ENCODE results near the gene TLNRD1.

Gene TLNRD1

GRCh38 chr15:81032818-81033217 lies 32.1 kb downstream of the TLNRD1 start:
- Histone ChIP-seq H3K9me3 (ENCODE audit: insufficient read depth, low read depth, low read length) (no peaks in the 10 kb centered on the region), H3K4me3 (ENCODE audit: low read length) (no peak overlapping the region), H3K36me3 (ENCODE audit: insufficient read depth, low read depth, low read length) (no peaks in the 10 kb centered on the region), H3K4me1 (ENCODE audit: insufficient read depth, low read length) (peaks cover 6% of the 10 kb centered on the region; the same call in 1 of the 2 replicates), H3K27me3 (ENCODE audit: insufficient read depth, low read length) (no peaks in the 10 kb centered on the region), H3K27ac (ENCODE audit: low read length) (no peak overlapping the region), H3K9ac (ENCODE audit: low read depth, low read length) (no peak overlapping the region)

DNA sequence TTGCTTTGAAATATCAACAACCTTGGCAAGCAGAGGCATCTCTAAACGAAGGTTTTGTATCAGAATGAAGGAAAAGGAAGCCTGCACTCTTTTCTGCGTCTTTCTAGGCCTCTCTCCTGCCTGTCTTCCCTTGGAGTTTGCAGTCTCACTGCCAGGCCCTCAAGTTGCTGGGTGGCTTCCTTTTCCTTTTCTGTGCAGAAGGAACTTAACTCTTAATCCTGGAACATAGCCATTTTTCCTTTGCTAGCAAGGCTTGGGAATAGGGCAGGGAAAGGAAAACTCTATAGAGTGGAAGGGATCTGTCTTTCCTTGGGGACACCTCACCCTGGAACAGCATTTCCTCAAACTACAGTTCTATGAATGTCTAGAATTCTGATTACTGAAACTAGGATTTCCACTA lies 32.8 kb downstream of the TLNRD1 start:
- H3K36me3 ChIP-seq (ENCODE audit: insufficient read depth, low read depth, low read length) = no peaks in the 10 kb centered on the region
- no peak overlapping the region for H3K4me3 ChIP-seq (ENCODE audit: low read length)
- no peaks in the 10 kb centered on the region for H3K9me3 ChIP-seq (ENCODE audit: insufficient read depth, low read depth, low read length)
- H3K27me3 ChIP-seq (ENCODE audit: insufficient read depth, low read length) = no peaks in the 10 kb centered on the region
- no peak overlapping the region for H3K9ac ChIP-seq (ENCODE audit: low read depth, low read length)
- peaks cover 6% of the 10 kb centered on the region; the same call in 1 of the 2 replicates for H3K4me1 ChIP-seq (ENCODE audit: insufficient read depth, low read length)
- H3K27ac ChIP-seq (ENCODE audit: low read length) = no peak overlapping the region

DNA sequence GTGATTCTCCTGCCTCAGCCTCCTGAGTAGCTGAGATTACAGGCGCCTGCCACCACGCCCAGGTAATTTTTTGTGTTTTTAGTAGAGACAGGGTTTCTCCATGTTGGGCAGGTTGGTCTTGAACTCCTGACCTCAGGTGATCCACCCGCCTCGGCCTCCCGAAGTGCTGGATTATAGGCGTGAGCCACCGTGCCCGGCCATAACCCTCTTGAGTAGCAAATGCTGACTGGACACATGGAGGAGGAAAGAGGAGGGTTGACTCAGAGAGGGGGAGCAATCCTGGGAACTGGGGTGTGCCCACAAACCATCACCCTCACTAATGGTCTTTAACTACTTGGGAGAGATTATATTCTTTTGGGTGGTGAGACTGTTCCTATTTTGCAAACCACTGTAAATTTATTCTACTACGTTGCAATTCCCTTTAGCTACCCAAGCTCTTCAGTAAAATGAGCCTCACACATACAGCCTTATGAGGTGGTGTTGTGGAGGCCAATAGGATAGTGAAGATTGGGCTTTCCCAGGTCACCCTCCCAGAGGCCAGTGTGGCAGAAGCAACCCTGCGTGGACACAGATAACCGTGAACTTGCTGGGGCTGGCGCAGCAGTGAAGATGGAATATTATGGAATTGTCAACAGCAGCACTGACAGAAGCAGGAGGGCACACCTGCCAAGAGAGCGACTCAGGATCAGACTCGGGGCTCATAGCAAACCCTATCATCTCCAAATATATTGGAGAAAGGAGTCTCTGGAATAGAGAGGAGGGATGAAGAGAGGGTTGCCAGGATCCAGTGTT lies 37.4 kb downstream of the TLNRD1 start:
- H3K9ac ChIP-seq (ENCODE audit: low read depth, low read length) = no peak overlapping the region
- no peaks in the 10 kb centered on the region for H3K4me1 ChIP-seq (ENCODE audit: insufficient read depth, low read length)
- H3K27me3 ChIP-seq (ENCODE audit: insufficient read depth, low read length) = no peaks in the 10 kb centered on the region
- no peak overlapping the region for H3K4me3 ChIP-seq (ENCODE audit: low read length)
- H3K27ac ChIP-seq (ENCODE audit: low read length) = no peak overlapping the region
- no peaks in the 10 kb centered on the region for H3K36me3 ChIP-seq (ENCODE audit: insufficient read depth, low read depth, low read length)
- no peaks in the 10 kb centered on the region for H3K9me3 ChIP-seq (ENCODE audit: insufficient read depth, low read depth, low read length)

DNA sequence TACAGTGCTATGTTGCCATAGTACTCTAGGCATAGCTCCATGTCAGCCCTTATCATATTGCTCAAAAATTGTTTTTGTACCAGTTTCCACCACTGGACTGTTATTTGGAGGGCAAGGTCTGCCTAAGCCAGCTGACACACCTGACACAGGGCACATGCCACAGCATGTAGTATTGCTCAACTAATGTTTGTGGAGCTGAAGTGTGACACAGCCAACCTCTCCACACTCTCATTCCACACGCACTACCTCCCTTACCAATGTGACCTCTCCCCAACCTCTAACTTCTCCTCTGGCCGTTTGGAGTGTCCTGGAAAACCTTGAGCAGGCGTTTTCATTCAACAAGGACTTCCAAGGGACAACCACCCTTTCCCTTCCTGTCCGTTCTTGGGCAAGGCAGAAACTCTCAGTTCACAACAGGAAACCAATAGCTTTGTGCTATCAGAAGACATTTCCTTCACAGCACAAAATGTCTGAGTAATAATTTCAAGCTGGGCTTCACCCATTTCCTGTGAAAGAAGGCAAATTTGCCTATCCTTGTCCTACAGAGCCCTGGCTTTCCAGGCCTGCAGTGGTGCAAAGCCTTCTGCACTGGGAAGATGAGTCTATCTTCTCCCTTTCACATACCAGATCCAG lies 38.4 kb downstream of the TLNRD1 start:
- Histone ChIP-seq H3K9ac (ENCODE audit: low read depth, low read length) (no peak overlapping the region), H3K9me3 (ENCODE audit: insufficient read depth, low read depth, low read length) (no peaks in the 10 kb centered on the region), H3K36me3 (ENCODE audit: insufficient read depth, low read depth, low read length) (no peaks in the 10 kb centered on the region), H3K27ac (ENCODE audit: low read length) (no peak overlapping the region), H3K4me1 (ENCODE audit: insufficient read depth, low read length) (no peaks in the 10 kb centered on the region), H3K4me3 (ENCODE audit: low read length) (no peak overlapping the region), H3K27me3 (ENCODE audit: insufficient read depth, low read length) (no peaks in the 10 kb centered on the region)

GRCh38 chr15:81040757-81041156 lies 40.0 kb downstream of the TLNRD1 start:
- Histone ChIP-seq H3K4me1 (ENCODE audit: insufficient read depth, low read length) (no peaks in the 10 kb centered on the region), H3K36me3 (ENCODE audit: insufficient read depth, low read depth, low read length) (no peaks in the 10 kb centered on the region), H3K27me3 (ENCODE audit: insufficient read depth, low read length) (no peaks in the 10 kb centered on the region), H3K27ac (ENCODE audit: low read length) (no peak overlapping the region), H3K4me3 (ENCODE audit: low read length) (no peak overlapping the region), H3K9ac (ENCODE audit: low read depth, low read length) (no peak overlapping the region), H3K9me3 (ENCODE audit: insufficient read depth, low read depth, low read length) (no peaks in the 10 kb centered on the region)

DNA sequence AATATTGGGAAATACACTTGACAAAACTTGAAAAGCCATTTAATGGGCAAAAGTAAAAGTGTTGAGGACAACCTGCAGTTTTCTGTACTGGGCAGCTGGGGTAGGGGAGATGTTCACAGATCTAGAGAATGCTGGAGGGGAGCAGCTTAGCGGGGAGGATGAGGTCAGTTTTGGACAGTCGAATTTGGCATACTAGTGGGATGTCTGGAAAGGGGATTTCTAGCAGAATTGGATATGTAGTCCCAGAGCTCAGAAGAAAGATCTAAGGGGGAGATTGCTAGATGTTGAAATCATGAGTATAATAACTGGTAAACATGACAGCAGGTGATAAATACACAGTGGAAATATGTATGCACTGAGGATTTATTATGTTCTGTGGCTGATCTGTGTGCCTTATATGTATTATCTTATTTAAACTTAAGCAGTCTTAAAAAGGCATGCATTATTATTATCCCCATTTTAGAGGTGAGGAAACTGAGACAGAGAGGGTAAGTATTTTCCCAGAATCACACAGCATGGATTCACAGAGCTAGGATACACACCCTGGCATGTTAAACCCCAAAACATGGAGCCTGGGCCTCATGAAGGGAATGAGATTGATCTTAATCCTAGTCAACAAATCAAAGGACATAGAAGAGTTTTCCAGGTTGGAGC lies 42.7 kb downstream of the TLNRD1 start:
- no peaks in the 10 kb centered on the region for H3K27me3 ChIP-seq (ENCODE audit: insufficient read depth, low read length)
- H3K27ac ChIP-seq (ENCODE audit: low read length) = no peak overlapping the region
- no peaks in the 10 kb centered on the region for H3K9me3 ChIP-seq (ENCODE audit: insufficient read depth, low read depth, low read length)
- no peak overlapping the region for H3K4me3 ChIP-seq (ENCODE audit: low read length)
- H3K36me3 ChIP-seq (ENCODE audit: insufficient read depth, low read depth, low read length) = no peaks in the 10 kb centered on the region
- H3K9ac ChIP-seq (ENCODE audit: low read depth, low read length) = no peak overlapping the region
- no peaks in the 10 kb centered on the region for H3K4me1 ChIP-seq (ENCODE audit: insufficient read depth, low read length)

DNA sequence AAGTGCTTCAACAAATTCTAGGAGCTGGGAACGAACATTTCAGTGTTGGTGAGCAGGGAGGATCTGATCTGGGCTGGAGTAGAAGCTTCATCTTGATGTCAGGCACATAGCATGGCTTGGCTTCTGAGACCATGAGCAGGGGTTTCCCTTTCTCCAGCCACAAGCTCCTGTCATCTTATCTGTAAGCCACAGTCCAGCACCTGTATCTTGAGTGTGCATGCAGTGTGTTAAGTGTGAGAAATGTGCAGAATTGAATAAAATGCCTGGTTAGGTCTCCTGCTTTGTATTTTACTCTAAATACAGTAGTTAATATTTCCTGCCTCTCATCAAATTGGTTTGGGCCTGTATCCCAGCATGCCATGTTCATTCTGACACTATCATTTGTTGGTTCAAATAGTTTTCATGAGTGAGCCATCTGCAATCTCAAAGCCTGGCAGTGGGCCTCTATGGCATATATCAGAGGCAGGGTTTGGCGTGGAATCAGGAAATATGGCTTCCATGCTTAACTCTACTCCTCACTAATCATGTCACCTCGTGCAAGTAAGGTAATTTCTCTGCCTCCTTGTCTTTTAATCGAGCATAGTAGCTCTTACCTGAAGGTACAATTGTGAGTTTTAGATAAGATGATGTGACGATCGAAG lies 43.3 kb downstream of the TLNRD1 start:
- no peaks in the 10 kb centered on the region for H3K4me1 ChIP-seq (ENCODE audit: insufficient read depth, low read length)
- H3K27ac ChIP-seq (ENCODE audit: low read length) = no peak overlapping the region
- H3K4me3 ChIP-seq (ENCODE audit: low read length) = no peak overlapping the region
- H3K27me3 ChIP-seq (ENCODE audit: insufficient read depth, low read length) = no peaks in the 10 kb centered on the region
- H3K9me3 ChIP-seq (ENCODE audit: insufficient read depth, low read depth, low read length) = no peaks in the 10 kb centered on the region
- no peak overlapping the region for H3K9ac ChIP-seq (ENCODE audit: low read depth, low read length)
- no peaks in the 10 kb centered on the region for H3K36me3 ChIP-seq (ENCODE audit: insufficient read depth, low read depth, low read length)

DNA sequence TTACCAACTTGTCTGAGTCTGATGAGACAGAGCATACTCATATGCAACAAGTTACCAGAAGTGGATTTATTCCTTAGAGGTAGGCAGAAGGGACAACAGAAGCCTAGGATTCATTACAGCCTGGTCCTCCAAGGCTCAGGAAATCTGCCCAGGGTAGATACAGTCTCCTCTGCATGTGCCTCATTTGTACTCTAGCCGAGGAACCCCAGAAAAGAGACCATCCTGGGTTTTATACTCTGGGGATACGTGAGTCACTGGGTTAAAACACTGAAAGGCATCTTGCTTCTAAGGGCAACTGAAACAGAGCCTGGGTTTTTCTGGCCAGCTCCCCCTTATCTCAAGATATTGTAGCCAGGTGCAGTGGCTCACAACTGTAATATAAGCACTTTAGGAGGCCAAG lies 45.6 kb downstream of the TLNRD1 start:
- H3K9me3 ChIP-seq (ENCODE audit: insufficient read depth, low read depth, low read length) = no peaks in the 10 kb centered on the region

DNA sequence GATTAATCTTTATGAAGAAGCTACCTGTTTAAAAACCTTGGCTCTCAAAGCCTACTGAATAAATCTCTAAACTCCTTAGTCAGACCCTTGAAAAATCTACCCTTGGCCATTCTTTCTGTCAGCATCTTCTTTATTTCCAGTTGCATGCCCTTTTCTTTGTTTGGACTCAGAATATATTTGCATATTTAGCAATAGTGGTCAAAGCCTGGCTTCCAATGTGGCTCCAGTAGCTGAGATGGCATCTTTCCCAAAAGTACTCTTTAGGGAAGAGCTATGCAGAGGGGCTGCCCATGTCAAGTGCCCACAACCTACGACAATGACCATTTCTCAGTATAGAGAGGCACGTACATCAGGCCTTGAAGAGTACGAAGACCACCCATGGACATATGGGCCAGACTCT lies 47.2 kb downstream of the TLNRD1 start:
- H3K4me1 ChIP-seq (ENCODE audit: insufficient read depth, low read length) = no peaks in the 10 kb centered on the region
- H3K36me3 ChIP-seq (ENCODE audit: insufficient read depth, low read depth, low read length) = no peaks in the 10 kb centered on the region
- H3K9me3 ChIP-seq (ENCODE audit: insufficient read depth, low read depth, low read length) = no peaks in the 10 kb centered on the region
- no peak overlapping the region for H3K9ac ChIP-seq (ENCODE audit: low read depth, low read length)
- no peak overlapping the region for H3K27ac ChIP-seq (ENCODE audit: low read length)
- no peaks in the 10 kb centered on the region for H3K27me3 ChIP-seq (ENCODE audit: insufficient read depth, low read length)
- H3K4me3 ChIP-seq (ENCODE audit: low read length) = no peak overlapping the region

More for the DNA sequence above, 45.6 kb downstream of the TLNRD1 start:
- Histone ChIP-seq H3K27ac (ENCODE audit: low read length) (no peak overlapping the region), H3K9ac (ENCODE audit: low read depth, low read length) (no peak overlapping the region), H3K4me1 (ENCODE audit: insufficient read depth, low read length) (no peaks in the 10 kb centered on the region), H3K4me3 (ENCODE audit: low read length) (no peak overlapping the region), H3K36me3 (ENCODE audit: insufficient read depth, low read depth, low read length) (no peaks in the 10 kb centered on the region), H3K27me3 (ENCODE audit: insufficient read depth, low read length) (no peaks in the 10 kb centered on the region)

DNA sequence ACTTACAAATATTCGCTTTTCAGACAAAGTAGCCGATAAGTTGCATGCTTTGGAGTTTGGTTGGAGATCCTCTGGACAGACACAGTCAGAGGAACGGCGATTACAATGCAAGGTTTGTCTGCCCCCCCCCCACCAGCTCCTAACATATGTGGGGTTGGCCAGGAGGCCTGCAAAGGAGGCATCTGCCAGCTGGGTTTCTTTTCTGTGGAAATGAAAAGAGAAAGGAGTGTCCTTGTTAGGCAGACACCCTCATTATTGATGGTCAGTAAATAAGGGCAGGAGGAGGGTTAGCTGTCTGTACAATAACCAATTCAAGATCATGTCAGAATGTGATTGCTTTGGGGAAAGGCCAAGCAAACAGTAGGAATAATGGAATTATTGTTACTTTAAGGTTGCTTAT lies 49.1 kb downstream of the TLNRD1 start:
- Histone ChIP-seq H3K4me1 (ENCODE audit: insufficient read depth, low read length) (no peaks in the 10 kb centered on the region), H3K4me3 (ENCODE audit: low read length) (no peak overlapping the region), H3K9me3 (ENCODE audit: insufficient read depth, low read depth, low read length) (no peaks in the 10 kb centered on the region), H3K36me3 (ENCODE audit: insufficient read depth, low read depth, low read length) (no peaks in the 10 kb centered on the region), H3K27ac (ENCODE audit: low read length) (no peak overlapping the region), H3K9ac (ENCODE audit: low read depth, low read length) (no peak overlapping the region), H3K27me3 (ENCODE audit: insufficient read depth, low read length) (no peaks in the 10 kb centered on the region)

GRCh38 chr15:81050259-81050658 lies 49.5 kb downstream of the TLNRD1 start:
- Histone ChIP-seq H3K27ac (ENCODE audit: low read length) (no peak overlapping the region), H3K4me3 (ENCODE audit: low read length) (no peak overlapping the region), H3K27me3 (ENCODE audit: insufficient read depth, low read length) (no peaks in the 10 kb centered on the region), H3K36me3 (ENCODE audit: insufficient read depth, low read depth, low read length) (no peaks in the 10 kb centered on the region), H3K9ac (ENCODE audit: low read depth, low read length) (no peak overlapping the region), H3K9me3 (ENCODE audit: insufficient read depth, low read depth, low read length) (no peaks in the 10 kb centered on the region), H3K4me1 (ENCODE audit: insufficient read depth, low read length) (no peaks in the 10 kb centered on the region)

Data from iPS-20b (cell line).